GM21515 (cell line): ENCODE data around the gene TRIM37.
"Not testable (repeated sequence)": the region's sequence is repeated elsewhere in the genome, so short reads cannot be mapped to it uniquely, and the experiment has no call there.

Experiments used
- ATAC-seq: cut with Tn5 transposase; IDR thresholded peaks from one replicate; pipeline ENCODE4 v1.9.1; 2021; ENCODE audit not compliant: unreplicated experiment

TRIM37 gene, protein sequence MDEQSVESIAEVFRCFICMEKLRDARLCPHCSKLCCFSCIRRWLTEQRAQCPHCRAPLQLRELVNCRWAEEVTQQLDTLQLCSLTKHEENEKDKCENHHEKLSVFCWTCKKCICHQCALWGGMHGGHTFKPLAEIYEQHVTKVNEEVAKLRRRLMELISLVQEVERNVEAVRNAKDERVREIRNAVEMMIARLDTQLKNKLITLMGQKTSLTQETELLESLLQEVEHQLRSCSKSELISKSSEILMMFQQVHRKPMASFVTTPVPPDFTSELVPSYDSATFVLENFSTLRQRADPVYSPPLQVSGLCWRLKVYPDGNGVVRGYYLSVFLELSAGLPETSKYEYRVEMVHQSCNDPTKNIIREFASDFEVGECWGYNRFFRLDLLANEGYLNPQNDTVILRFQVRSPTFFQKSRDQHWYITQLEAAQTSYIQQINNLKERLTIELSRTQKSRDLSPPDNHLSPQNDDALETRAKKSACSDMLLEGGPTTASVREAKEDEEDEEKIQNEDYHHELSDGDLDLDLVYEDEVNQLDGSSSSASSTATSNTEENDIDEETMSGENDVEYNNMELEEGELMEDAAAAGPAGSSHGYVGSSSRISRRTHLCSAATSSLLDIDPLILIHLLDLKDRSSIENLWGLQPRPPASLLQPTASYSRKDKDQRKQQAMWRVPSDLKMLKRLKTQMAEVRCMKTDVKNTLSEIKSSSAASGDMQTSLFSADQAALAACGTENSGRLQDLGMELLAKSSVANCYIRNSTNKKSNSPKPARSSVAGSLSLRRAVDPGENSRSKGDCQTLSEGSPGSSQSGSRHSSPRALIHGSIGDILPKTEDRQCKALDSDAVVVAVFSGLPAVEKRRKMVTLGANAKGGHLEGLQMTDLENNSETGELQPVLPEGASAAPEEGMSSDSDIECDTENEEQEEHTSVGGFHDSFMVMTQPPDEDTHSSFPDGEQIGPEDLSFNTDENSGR

DNA sequence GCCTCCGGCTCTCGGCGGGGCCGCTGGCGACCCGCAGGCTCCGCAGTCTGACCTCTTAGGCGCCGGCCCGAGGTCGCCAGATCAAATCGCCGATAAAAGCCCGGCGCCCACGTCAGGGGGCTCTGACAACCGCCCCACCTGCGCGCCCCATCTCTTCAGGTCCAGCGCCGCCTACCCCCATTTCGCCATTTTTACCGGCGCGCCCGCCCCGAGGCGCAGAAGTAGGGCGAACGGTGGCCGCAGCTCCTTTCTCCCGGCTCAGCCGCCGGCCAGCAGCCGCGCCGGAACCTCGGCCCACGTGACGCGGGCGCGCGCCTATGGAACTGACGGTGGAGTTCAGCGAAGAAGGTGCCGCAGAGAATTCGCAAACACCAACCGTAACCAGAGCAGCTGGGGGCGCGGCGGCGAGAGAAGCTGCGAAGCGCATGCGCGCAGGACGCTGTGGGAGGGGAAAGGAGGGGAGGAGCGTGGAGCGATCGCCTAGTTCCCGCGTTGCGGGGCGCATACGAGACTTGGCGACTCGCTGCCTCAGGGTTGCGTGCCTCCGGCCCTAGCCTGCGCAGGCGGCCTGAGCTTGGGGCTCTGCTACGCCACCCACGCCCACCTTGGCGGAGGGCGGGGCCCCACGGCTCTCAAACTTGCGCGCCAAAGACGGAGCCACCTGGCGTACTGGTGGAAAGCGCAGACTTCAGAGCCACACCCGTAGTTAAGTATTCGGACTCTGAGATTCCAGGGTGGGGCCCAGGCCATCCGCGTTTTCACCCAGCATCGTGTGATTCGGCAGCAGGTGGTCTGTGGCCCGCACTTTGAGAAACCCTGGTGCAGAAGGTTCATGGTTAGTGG is at the start of gene TRIM37:
Gene TRIM37, minus strand, starts transcription at position 418 of the 843 bp plus-strand sequence. CDS start 419 bp downstream, outside the sequence.
- ATAC-seq: peak; percentile 91

DNA sequence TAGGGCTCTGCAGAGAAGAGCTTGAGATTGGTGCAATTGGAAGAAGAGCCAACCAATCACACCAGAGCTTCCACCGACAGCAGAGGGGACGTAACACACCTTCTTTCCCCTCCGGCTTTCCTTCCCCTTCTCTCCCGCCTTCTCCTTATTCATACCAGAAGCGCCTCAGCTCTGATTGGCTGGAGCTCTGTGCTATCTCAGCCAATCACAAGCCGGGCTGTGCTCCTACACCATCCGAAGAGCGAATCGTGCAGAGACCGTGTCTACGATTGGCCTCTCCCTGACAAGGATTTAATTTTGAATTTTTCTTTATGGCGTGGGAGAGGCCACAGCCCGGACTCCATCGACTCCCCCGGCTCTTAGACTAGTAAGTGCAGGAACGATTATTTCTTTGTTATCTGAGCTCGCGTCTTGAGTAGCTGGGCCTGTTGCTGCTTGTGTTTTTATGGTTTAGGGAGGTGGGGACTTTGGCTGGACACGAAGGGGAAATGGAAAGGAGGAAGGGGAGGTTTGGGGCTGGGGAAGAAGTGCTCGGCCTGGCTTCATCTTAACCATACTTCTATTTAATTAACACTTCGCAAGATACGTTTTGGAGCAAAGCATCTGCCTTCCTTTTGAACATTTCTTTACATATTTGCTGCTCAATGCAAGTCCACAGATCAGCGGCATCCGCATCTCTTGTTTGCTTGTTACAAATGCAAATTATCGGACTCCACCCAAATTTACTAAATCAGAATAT is 48.9 kb upstream of the TRIM37 start, which contains the start of gene PRR11:
Gene PRR11, plus strand, starts transcription at position 308 of the 739 bp plus-strand sequence. CDS start 14,007 bp downstream, outside the sequence.
- ATAC-seq: peak; percentile 85

GRCh38 chr17:59154721-59155438 is 48.2 kb upstream of the TRIM37 start, which contains the start of gene SKA2:
TSS of gene SKA2 (minus strand) at chr17:59155186. CDS start at chr17:59155163, 23 bp downstream.
- ATAC-seq: peak; percentile 82

DNA sequence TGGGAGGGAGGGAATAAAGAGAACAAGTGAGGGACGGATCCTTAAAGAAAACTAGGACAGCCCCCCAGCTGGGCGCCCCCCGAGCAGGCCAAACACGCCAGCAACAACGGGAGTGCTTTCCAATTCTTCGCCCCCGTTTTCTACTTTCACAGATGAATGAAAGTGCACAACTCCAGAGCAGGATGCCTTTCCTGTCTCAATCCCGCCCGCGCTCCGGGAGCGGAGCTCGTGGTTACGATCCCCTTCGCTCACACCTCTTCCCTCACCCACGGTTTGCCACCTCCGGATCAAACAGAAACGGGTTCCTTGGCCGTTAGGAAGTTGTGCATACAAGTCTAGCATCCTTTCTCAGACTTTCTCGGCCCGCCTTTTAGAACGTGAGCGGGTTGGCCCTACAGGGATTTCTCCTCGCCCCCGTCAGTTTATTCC is 47.6 kb upstream of the TRIM37 start:
- ATAC-seq: no peak

DNA sequence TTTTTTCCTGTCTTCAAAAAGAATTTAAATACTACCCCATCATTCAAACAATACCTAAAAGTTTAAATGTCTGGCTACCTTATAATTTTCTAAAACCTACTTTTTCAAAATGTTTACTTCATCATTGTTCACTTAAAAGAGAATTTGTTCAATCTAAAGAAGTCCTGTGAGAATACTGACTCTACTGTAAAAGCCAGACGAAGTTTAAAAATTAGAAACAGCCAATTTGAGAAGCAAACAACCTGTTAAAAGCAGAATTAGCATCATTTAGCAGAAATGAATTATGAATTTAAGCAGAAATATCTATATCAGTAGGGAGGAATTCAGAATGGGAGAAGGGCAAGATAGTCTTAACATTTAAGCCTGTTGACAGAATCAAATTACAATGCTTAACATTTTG is 46.2 kb upstream of the TRIM37 start:
- ATAC-seq: no peak

GRCh38 chr17:59151591-59151990 is 44.9 kb upstream of the TRIM37 start:
- no peak for ATAC-seq

DNA sequence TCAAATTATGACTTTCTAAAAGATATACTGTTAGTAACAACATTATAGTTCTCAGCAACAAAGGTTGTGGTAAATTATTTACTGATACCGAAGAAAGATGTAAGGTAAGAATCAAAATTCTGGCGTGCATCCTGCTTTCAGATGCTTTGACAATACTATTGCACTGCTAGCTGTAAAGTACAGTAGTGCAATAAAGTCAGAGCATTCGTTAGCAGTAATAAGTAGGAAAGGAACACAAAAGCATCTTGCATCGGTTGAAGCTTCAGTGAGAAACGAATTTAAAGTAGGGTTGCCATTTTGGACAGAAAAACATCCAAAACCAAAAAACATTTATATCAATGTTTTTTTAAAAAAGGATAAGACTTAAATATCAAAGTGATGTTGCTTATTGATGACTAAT is 44.3 kb upstream of the TRIM37 start:
- ATAC-seq: no peak

DNA sequence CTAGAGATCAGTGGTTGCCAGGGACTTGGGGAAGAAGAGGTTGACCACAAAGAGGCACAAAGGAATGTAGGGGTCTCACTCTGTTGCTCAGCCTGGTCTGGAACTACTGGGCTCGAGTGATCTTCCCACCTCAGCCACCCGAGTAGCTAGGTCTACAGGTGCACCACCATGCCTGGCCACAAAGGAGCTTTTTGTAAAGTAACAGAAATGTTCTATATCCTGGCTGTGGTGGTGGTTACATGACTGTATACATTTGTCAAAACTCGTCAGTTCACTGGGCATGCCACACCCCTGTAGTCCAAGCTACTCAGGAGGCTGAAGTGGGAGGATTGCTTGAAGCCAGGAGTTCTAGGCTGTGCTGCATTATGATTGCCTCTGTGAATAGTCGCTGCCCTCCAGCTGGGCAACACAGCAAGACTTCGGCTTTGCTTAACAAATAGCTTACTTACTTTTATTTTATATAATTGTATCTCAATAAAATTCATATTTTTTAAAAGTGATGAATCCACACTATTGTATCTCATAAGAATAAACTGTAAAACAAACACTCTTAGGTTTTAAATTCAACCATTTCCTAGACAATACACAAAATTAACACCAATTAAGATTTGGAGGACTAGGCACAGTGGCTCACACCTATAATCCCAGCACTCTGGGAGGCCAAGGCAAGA is 43.3 kb upstream of the TRIM37 start:
- no peak for ATAC-seq

GRCh38 chr17:59149051-59149450 is 42.4 kb upstream of the TRIM37 start:
- ATAC-seq: no peak

- no peak for ATAC-seq
These were observed 39.0 kb upstream of the TRIM37 start for GRCh38 chr17:59145571-59146096.

DNA sequence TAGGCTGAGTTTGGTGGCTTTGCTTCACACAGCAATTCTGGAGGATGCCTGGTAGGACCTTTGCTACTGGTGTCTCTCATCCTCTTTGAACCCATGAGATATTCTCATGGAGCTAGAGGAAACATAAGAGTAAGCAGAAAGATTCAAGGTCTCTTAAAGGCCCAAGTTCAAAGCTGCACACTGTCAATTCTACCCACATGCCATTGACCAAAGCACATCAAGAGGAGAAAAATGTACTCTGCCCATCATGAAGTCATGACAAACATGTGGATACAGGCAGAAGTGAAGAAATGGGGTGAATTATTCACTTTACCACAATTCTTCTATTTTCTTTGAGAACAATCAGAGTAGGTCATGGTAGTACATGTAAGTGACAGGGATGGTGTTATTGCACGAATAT is 35.2 kb upstream of the TRIM37 start:
- ATAC-seq: no peak

DNA sequence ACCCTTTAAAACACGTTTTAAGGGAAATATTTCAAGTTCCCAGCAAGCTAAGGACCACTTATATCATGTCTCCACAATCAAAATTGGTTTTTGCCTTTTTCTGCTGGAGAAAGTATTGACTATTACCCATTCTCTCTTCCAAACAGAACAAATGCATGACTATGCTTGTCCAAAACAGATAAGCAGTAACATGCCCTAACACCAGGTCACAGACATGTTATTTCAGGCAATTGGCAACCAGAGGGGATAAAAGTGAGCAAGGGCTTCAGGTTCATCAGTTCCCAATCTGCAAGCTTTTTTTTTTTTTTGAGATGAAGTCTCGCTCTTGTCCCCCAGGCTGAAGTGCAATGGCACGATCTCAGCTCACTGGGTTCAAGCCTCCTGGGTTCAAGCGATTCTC is 33.3 kb upstream of the TRIM37 start:
- no peak for ATAC-seq

DNA sequence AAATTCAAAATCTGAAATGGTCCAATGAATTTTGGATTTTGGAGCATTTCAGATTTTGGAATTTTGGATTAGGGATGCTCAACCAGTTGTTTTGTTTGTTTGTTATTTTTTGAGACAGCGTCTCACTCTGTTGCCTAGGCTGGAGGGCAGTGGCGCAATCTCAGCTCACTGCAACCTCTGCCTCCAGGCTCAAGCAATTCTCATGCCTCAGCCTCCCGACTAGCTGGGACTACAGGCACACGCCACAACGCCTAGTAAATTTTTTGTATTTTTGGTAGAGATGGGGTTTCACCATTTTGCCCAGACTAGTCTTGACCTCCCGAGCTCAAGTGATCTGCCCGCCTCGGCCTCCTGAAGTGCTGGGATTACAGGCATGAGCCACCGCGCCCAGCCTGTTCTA is 31.7 kb upstream of the TRIM37 start:
- not testable (repeated sequence) for ATAC-seq

GRCh38 chr17:59131131-59131530 is 24.5 kb upstream of the TRIM37 start:
- no peak for ATAC-seq

DNA sequence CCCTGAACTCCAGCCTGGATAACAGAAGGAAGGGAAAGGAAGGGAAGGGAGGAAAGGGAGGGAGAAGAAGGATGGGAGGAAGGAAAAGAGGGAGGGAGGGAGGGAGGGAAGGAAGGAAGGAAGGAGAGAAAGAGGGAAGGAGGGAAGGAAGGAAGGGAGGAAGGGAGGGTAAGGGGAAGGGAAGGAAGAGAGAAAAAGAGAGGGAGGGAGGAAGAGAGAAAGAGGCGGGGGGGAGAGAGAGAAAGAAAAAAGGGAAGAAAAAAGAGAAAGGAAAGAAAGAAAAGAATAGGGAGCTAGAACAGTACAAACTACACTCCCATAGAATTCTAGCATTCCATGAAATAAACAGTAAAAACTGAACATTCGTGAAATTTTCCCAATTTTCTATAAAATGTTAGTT is 23.1 kb upstream of the TRIM37 start:
- ATAC-seq: no peak

DNA sequence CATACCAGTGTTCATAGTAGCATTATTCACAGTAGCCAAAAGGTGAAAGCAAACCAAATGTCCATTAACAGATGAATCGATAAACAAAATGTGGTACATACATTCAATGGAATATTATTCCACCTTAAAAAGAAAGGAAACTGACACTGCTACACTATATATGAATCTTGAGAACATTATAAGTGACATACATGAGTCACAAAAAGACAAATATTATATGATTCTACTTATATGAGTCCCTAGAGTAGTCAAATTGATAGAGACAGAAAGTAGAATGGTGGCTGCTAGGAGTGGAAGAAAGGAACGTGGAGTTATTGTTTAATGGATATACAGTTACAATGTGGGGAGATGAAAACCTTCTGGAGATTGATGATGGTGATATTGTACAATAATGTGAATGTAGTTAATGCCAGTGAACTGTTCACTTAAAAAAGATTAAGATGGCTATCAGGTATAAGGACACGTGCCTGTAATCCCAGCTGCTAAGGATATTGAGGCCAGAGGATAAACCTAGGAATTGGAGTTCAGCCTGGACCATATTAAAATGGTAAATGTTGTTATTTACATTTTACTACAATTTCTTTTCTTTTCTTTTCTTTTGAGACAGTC is 20.2 kb upstream of the TRIM37 start:
- no peak for ATAC-seq

DNA sequence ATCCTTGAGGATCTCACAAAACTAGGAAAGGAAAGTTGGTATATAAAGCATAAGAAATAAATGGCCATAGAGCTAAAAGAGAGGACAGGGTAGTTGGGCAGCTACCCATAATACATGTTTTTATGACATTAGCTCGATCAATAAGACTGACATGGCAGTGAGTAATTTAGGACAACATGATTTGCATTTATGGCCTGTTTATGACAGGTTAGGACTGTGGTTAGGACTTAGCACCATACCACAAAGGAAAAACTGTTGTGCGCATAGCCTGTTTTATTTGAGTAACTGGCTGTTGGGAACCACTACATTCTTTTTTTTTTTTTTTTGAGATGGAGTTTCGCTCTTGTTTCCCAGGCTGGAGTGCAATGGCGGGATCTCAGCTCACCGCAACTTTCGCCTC is 18.0 kb upstream of the TRIM37 start:
- ATAC-seq: no peak

- ATAC-seq: no peak
These were observed 15.3 kb upstream of the TRIM37 start for GRCh38 chr17:59121901-59122480.
